ENCODE data around the gene GALNT5. TPM values are rescaled to one million over a fixed set of nuclear protein-coding genes. Genes with fewer than 3 reads are reported as not detected.

GALNT5 gene
- total RNA-seq, 1 donor from 2014 or later, result 2.6 TPM

DNA sequence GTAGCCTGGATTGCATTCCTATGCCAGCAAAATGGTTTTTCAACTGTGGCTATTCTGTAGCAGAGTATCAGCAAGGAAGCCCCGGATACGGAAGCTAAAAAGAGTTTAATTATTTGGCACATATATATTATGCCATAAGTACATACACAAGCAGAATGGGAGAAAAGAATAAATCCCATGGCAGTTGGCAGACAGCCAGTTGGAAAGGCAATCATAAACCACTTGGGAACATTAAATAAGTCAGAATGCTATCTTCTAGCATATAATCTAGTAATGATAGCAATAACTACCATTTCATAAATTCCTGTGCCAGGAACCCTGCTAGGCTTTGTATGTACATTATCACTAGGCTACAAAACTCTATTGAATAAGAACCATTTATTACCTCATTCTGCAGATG is 26.0 kb downstream of the GALNT5 start:
- no peak for DNase-seq (ENCODE audit: extremely low read depth, low read depth, low spot score)

DNA sequence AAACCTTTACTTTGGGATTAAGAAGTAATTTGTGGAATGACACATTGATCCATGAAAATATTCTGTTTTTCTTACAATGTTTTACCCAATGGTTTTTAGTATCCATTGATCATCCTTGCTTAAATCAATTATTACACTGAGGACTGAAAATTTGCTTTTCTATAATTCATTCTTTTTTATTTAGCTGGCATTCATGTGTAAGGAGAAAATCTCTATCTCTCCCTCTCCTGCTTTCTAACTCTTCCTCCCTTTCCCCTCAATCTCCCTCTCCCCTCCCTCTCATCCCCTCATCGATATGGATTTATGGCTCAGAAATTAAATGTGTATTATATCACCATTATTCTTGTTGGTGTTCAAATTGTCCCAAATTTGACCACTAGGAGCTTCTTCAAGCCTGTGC is 29.7 kb downstream of the GALNT5 start:
- DNase-seq (ENCODE audit: extremely low read depth, low read depth, low spot score), result no peak

DNA sequence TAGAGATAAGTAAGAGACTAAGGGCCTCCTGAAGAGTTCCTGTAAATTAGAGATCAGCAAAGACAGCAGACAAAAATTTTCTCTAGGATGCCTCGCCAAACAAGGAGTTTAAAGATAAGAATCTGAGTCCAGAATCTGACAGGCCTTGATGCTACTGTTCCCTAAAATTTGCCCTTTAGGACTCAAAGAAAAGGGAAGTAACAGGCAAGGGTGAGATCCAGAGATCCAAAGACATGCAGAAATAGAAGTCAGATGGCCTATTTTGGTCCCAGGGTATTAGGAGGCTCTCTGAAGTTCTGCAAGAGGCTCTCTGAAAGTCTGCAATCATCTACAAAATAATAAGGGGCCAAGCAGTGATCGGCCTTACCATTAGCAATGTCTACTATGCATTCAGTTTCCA is 33.0 kb downstream of the GALNT5 start:
- no peak for DNase-seq (ENCODE audit: extremely low read depth, low read depth, low spot score)

DNA sequence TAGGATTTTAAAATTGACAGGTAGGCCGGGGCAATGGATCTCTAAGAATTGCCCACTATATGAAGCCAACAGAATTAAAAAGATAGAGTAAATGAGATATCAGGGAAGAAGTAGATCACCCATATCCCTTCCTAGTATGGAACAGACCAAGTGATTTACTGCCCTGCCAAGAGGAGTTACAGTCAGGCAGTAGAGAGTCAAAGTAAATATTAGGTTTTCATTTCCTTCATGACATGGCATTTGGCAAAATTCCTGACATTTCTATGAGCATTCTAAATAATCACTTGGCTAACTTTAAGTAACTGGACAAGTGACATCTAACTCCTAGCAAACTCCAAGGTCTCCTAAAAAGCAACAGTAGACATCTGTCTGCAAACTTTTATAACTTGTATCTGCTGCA is 33.5 kb downstream of the GALNT5 start:
- no peak for DNase-seq (ENCODE audit: extremely low read depth, low read depth, low spot score)

DNA sequence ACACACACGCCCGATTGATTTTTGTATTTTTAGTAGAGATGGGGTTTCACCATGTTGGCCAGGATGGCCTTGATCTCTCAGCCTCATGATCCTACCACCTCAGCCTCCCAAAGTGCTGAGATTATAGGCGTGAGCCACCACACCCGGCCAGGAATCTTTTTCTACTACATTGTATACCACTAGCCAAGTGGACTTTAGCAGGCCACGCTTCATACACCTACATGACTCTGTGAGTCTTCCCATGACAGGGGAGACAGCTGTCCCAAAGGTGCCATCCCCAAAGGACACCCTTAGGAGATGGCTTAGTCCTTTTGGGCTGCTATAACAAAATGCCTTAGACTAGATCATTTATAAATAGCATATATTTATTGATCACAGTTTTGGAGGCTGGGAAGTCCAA is 35.3 kb downstream of the GALNT5 start:
- DNase-seq (ENCODE audit: extremely low read depth, low read depth, low spot score), result no peak

DNA sequence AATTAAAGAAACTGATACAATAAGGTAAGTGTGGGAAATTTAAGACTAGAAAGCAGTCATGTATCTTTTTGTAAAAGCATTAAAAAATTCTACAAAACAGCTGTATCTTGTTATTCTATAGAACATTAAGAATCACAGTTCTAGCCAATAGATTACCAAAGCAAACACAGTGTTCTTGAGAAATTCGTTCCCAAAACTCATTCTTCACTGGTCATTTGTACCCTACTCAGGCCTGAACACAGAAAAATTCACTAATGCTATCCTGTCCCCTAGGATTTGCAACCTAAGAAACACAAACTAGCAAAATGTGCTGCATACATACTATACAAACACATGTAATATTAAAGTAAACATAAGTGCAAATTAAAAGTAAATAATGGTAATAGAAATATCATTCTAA is 39.0 kb downstream of the GALNT5 start:
- DNase-seq (ENCODE audit: extremely low read depth, low read depth, low spot score), result no peak

DNA sequence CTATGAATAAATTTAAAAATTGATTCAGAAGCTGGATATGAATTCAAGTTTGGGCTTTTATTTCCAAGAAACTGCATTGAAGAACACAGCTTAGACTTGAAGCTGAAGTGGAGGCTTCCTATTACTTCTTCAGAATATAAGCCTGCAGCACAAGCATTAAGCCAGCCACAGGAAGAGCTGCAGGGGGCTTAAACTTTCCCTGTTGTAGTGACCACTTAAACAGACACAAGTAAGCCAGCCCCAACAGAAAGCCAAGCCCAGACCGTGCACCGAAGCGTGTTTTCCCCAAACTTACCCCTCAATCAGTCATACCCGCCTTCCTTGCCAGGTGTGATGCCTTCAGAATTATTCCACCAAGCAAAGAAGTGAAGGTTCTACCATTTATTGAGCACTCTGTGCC is 39.5 kb downstream of the GALNT5 start:
- no peak for DNase-seq (ENCODE audit: extremely low read depth, low read depth, low spot score)

- no peak for DNase-seq (ENCODE audit: extremely low read depth, low read depth, low spot score)
Measured at GRCh38 chr2:157301307-157301706, 43.8 kb downstream of the GALNT5 start.

GRCh38 chr2:157302492-157303099 is 45.1 kb downstream of the GALNT5 start:
- peak; percentile 9 for DNase-seq (ENCODE audit: extremely low read depth, low read depth, low spot score)

DNA sequence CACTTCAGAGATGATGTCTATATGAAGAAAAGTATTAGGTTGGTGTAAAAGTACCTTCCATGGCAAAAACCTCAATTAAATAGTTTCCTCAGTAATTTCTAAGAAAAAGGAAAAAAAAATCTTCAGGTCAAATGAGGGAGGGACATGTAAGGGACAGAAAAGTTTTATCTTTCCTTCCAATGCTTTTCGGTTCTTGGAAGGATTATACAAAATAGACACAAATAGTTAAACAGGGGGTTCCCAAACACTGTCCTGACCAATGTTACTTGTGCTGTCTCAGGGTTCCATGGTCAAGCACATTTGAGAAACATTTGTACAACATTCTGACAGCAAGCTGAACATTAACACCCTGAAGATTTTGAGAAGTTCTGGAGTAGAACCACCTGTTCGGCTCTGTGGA is 46.1 kb downstream of the GALNT5 start:
- no peak for DNase-seq (ENCODE audit: extremely low read depth, low read depth, low spot score)

- no peak for DNase-seq (ENCODE audit: extremely low read depth, low read depth, low spot score)
Measured at GRCh38 chr2:157304811-157305722, 47.6 kb downstream of the GALNT5 start.

- no peak for DNase-seq (ENCODE audit: extremely low read depth, low read depth, low spot score)
Measured at GRCh38 chr2:157305723-157306110, 48.2 kb downstream of the GALNT5 start.

DNA sequence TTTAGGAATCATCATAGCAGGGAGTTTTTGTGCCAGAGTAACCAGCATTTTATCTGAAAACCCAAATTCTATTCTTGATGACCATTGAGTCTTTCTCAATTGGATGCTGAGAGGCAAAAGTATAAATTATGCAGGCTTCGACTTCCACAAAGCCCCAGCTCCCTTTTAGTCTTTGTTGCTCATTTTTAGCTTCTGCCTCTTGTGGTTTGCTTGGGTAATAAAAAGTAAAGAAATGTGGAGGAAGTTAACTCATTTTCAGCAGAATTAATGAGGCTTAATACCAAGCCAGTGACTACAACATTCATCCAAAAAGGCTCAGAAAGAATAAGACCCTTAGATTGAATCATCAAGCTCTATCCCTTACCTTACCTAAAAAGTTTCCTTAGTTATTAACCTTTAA is 49.5 kb downstream of the GALNT5 start:
- no peak for DNase-seq (ENCODE audit: extremely low read depth, low read depth, low spot score)

DNA sequence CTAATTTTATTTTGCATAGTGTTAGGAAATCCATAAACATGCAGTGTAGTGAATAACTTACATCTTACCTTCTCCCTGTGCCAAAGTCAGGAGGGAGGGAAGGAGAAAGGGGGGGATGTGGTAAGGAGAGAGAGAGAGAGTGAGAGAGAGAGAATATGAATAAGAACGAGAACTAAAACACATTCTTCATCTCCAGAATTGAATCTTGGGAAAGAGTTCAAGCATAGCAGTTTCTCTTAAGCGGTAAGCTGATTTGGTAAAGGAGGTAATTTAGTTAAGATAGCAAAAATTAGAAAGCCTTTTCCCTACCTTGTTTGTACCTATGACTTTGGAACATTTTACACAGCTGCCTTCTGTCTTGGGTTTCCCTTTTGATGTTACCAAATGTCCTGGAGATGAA is 52.4 kb downstream of the GALNT5 start:
- no peak for DNase-seq (ENCODE audit: extremely low read depth, low read depth, low spot score)

- no peak for DNase-seq (ENCODE audit: extremely low read depth, low read depth, low spot score)
Measured at GRCh38 chr2:157311706-157312105, 54.2 kb downstream of the GALNT5 start.

DNA sequence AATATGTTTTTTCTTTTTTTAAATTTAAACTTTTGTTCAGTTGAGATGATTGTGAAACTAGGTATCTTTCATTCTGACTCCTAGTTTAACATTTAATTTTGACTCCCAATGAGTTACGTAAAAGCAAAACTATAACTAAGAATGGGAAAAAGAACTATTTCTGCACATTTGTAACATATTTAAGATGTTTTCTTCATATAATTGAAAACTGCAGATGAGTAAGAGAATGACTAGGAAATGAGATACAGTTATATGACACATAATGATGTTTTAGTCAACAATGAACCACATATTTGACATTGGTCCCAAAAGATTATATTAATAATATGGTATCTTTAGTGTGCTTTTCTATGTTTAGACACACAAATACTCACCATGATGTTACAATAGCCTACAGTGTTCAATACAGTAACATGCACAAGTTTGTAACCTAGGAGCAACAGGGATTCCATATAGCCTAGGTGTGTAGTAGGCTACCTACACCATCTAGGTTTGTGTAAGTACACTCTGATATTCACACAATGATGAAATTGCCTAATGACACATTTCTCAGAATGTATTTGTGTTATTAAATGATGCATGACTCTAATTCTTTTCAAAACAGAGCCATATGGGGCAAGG is 55.5 kb downstream of the GALNT5 start:
- no peak for DNase-seq (ENCODE audit: extremely low read depth, low read depth, low spot score)

- no peak for DNase-seq (ENCODE audit: extremely low read depth, low read depth, low spot score)
Measured at GRCh38 chr2:157315901-157316300, 58.4 kb downstream of the GALNT5 start.

DNA sequence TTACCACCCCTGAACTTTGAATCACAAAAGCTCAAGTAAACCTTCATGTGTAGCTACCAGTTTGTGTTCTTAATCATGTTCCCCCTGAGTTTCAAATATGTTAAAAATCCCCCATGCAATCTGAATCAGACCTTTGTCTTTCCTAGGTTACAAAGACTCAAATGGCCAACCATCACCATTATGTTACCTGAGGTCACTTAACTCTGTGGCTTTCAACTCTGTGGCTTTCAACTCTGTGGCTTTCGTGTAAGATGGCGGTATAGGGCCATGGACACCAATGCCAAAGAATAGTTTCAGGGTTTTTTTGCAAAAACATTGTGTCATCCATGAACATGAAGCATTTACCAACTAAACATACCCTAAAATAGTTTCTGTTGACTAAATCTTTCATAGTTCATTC is 61.4 kb downstream of the GALNT5 start:
- DNase-seq (ENCODE audit: extremely low read depth, low read depth, low spot score), result no peak

- no peak for DNase-seq (ENCODE audit: extremely low read depth, low read depth, low spot score)
Measured at GRCh38 chr2:157319795-157320194, 62.3 kb downstream of the GALNT5 start.

- no peak for DNase-seq (ENCODE audit: extremely low read depth, low read depth, low spot score)
Measured at GRCh38 chr2:157320409-157320808, 62.9 kb downstream of the GALNT5 start.

DNA sequence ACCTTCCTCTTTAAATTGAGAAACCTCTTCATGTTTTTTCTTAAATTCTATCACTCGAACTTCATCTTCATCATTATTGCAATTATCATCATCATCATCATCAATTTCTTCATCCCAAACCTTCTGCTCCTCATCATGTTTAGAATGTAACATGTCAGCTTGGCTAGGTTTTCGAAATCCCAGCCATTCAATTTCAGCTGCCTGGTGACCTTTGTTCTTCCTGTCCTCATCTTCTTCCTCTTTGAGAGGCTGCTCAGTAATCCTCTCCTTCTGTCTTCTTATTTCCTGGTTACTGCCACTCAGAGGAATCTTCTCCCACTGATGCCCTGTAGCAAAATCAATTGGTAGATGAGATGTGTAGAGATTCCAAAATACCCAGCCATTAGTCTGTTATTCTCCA is 64.0 kb downstream of the GALNT5 start:
- DNase-seq (ENCODE audit: extremely low read depth, low read depth, low spot score), result no peak

DNA sequence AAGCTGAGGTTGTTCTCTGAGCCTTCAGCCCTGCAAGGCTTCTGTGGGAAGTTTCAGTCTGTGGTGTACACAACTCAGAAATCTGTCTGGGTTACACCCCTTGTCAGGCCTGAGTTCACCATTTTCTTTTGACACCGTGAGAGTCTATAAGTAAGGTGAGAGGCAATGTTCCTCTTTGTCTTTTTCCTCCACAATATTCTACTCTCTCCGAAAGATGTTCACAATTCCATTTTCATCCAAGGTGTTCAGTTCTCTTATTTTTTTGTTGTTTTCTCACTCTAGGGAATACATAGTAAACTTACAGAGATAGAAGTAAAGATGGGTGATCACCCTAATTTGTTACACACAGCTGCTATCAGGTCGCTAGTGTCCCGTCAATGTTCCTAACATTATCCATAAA is 64.9 kb downstream of the GALNT5 start:
- DNase-seq (ENCODE audit: extremely low read depth, low read depth, low spot score), result no peak

Data from glomerular endothelial cell (primary cell).